ENCODE measurements around the gene PSRC1.
"Not testable (repeated sequence)": the region's sequence is repeated elsewhere in the genome, so short reads cannot be mapped to it uniquely, and the experiment has no call there.

The PSRC1 gene

DNA sequence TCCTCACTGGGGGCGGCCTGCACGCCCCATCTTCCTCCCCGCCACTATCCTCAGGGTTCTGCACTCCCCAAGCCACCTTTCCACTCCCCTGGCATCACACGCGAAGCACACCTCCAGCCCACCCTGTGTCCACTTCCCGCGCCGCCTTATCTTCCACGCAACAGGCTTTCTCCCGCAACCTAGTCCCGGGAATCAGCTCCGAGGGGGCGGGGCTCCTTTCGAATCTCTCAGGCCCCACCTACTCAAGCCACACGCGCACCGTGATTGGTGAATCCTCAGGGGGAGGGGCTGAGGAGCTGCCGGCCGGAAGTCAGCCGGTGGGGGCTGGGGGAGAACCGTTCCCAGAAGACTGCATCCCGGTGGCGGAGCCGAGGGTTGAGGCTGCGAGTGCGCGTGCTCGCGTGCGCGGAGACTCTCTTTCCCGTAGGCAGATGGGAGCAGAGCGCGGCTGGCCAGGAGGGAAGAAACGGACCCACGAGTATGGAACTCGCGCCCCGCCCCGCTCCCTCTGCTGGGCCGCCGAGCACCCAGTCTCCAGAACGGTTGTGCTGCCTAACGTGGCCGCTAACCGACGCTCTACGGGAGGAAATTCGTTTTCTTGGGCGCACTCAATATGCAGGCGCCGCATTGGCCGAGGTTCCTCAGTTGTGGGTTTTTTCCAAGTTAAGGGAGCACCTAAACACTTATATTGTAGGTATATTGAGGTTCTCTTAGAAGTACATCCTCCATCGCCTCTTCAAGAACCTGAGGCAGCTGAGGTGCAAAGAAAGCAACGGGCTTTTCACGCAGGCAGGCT lies at the start of gene PSRC1:
Gene PSRC1 (minus strand): TSS at position 194 of the 796 bp plus-strand sequence.
- DNase-seq: peak; percentile 94

DNA sequence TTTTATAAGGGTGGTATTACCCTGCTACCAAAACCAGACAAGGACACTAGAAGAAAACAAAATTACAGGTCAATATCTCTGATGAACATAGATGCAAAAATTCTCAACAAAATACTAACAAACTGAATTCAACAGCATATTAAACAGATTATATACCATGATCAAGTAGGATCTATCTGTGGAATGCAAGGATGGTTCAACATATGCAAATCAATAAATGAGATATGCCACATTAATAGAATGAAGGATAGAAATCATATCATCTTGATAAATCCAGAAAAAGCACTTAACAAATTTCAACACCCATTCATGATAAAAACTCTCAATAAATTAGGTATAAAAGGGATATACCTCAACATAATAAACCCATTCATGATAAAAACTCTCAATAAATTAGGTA lies 48.2 kb upstream of the PSRC1 start:
- no peak for DNase-seq

DNA sequence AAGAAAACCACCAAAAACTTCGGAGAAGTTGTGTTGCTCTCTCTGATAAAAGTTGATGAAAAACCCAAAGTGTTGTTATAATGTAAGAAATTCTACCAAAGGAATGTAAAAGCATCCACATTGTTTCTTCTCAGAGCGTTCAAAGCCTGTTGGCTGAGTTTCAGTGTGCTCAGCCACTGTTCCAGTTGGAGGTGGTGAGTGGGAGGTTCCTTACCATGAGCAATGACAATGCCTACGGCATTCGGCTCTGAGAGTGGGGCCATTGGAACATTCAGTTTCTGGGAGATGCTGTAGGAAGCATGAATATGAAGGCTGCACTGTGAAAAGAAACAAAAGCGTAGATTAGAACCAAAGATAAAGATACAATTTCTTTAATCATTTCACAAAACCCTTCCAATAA lies 44.3 kb upstream of the PSRC1 start:
- DNase-seq: no peak

DNA sequence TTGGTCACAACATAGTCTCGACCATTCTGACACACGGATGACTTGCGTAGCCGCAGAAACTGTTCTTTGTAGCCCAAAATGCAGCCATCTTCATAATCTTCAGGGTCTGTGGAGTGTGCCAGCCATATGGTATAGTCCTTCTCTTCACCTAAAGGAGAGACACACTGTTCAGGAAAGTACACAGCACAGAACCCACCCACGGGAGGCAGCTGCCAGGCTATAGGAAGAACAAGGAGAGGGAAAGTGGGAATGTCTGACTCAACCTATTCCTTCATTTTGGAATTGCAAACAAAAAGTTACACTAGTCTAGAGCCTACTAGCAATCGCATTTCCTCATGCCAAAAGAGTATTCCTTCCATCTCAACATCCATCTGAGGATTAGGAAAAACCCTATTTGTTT lies 40.0 kb upstream of the PSRC1 start:
- DNase-seq: no peak

DNA sequence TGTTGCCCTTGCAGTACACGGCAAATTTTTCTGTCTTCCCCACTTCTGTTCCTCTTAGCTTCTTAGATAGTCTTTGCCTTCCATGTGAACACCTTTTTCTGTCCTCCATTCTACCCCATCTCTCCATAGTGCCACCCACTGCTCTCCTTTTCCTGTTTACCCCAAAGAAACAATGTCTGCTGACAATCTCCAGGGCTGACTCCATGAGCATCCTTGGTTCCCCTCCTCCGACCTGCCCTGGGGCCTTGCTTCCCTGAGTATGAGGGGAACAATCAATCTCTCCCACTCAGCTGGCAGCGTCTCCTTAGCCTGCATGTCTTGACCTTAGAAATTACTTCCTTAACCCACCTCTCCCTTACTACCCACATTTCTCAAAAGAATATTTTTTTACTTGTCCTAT lies 36.2 kb upstream of the PSRC1 start:
- DNase-seq: no peak

DNA sequence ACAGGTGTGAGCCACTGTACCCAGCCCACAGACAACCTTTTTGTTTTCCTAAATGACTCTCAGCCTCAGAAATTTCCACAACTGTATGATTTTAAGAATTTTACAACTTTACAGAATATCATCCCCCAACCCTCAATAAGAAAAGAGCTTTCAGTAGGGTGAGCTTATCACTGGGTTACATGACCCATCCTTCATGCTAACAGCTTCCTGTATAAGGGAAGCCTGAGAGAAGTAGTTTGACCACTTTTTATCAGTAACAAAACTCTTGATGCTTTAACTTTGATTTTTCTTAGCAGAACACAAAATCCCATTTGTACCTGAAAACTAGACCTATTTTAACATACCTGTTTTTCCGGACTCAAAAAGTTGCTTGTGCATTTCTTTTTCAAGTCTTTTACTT lies 33.6 kb upstream of the PSRC1 start:
- no peak for DNase-seq

DNA sequence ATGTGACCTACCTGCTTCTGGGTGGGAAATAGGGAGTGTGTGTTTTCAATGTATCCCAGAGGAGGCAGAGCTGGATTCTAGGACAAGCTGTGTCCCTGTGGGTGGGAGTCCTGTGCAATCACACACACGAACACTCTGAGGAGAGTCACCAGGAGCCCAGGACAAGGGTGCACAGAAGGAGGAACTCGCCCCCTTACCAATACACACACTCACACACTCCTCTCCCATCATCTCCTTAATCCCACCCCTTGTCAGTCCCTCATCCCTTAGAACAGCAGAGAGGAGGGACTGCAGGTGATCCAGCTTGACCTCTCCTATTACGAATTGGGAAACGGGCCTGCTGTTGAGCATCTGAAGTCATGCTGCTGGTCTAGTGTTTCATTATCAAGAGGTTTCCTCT lies 32.3 kb upstream of the PSRC1 start:
- no peak for DNase-seq

DNA sequence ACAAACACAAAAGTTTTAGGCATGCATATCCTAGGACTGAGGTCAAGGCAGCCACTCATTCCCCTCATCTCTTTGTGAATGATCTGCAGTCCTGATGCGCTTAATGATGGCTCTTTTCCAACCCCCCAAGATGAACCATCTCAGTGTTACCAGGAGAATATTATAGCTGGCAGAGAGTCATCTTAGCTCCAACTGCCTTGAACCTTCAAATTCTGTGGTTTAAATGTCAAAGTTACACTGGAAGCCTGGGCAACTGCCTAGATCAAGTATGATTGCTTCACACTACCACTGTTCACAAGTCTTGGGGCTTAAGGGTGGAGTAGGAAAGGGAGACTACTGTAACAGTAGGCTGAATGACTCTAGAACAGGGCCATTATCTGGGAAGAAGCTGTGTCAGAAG lies 31.9 kb upstream of the PSRC1 start:
- DNase-seq: no peak

DNA sequence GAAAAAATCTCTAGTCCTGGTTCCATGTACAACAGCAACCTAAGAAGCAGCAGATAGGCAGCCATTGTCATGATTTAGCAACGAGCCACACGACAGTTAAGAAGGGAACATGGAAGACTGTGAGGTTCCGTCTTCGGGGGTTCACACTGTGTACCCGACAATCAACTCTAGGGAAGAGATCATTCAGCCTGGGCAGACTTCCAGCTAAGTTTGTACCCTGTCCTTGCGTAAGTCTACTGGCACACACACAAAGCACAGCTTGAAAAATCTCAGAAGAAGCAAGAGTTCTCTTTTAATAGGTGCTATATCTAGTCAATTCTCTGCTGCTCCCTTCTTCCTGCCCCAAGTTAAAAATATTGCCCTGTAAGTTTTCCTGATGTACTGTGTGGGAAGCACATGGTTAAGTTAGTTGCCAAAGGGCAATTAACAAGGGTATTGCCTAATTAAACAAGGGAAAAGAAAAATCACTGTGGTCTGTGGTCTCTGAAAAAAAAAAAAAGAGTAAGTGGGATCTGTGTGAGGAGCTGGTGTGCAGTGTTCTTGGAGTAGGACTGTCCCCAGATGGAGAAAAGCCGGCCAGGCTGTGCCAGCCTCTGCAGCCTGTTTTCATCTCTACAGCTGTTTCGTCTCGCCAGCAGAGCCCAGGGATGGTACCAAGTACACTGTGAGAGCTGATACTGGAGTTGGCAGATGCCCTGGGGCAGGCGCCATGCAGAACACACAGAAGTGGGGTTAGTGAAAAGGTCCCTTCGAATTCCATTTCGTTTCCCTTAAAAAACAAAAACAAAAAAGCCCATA lies 30.2 kb upstream of the PSRC1 start:
- no peak for DNase-seq

DNA sequence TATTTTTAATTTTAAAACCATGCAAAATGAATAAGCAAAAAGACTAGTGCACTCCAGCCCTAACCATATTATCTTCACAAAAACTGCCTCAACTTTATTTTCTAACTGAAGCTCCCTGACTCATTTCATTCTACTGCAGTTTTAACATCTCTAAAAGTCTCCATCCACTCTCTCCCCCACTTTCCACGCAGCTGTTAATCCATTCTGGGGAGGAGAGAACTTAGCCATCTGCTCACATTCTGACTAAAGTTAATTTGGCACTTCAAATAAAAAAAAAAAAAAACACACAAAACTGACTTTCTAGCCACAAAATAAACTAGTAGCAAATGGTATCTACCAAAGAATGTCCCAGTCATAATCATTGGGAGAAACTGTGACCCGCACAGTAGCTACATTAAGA lies 29.3 kb upstream of the PSRC1 start:
- DNase-seq: no peak

DNA sequence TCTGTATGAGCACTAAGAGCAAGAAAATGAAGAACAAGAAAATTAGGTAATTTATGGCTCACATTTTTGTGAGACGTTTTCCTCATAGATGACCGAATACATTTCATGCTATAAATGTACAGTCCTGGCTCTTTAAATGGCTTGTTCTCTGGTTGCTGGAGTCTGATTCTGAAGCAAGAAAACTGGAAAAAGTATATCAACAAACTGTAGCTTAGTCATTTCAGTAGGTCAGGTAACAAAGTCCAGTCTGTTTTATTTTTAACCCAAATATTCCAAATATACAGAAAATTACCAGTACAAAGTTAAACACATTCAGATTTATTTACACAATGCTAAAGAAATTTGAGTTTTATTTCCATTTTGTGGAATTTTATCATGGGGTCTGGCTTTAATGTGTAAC lies 26.4 kb upstream of the PSRC1 start:
- no peak for DNase-seq

DNA sequence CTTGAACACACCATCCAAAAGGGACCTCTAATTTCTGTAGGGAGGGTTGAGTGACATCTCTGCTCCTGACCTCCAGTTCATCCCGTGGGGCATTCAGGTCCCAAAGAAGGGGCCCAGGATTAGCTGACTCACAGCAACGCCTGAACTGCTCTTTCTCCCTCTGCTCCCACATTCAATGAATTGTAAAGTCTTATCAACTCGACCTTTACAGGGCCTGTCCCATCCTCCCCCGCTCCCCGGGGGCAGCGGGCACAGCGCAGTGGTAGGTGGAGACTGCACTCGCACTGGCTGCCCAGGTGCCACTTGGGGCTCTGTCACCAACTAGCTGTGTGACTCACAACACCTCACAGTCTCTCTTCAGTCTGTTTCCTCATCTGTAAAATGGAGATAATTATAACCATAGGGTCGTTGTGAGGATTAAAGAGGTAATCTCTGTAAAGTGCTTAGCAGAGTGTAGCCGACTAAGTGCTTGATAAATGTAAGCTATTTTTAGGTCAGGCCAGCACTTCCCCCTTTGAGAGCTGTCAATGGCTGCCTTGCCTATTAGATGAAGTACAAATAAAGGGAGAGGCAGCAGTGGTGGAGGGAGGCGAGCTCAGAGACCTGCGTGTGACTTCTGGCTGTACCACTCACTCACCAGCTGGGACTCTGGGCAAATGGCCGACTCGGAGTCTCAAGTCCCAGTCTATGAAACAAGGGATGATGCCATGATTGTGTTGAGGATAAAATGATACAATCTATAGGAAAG lies 24.5 kb upstream of the PSRC1 start:
- no peak for DNase-seq

DNA sequence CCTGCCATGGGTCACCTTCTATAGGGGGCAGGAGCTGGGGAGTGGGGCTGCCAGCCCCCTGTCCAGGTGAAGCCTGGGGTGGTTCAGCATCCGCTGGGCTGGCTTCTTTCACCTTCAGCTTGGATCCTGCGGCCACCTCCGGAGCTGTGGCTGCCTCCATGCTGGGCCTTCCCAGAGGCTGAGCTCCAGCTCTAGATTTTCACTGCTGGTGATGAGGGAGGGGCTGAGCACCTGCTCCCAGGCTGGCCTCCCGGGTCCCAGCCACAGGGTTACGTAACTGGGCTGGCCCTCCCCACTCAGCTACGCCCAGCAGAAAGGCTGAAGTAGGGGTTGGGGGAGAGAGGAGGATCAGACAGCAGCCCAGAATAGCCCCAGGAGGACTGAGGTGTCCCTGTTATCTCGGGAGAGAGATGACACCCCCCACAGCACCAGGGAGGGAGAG lies 23.9 kb upstream of the PSRC1 start, which contains the start of gene MYBPHL:
Gene MYBPHL (minus strand): TSS at position 180 of the 442 bp plus-strand sequence. CDS start 20 bp downstream, at position 160.
- DNase-seq: no peak

DNA sequence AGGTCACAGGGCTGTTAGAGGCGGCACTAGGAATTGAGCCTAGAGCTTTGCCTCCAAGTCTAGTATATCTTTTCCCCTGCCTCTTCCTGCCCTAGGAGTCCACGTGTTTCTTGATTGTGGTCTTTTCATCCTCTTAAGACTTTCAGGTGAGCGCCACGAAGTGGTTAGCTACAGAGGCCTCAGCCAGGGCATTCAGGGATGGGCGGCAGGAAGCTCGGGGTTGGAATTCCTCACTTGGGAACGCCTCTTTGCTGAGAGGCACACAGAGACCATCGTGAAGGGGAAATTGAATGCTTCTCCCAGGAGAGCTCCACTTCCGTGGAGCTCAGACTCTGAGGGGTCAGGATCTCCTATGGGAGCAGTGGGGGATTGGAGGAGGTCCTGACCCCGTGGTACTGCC lies 23.0 kb upstream of the PSRC1 start:
- not testable (repeated sequence) for DNase-seq

DNA sequence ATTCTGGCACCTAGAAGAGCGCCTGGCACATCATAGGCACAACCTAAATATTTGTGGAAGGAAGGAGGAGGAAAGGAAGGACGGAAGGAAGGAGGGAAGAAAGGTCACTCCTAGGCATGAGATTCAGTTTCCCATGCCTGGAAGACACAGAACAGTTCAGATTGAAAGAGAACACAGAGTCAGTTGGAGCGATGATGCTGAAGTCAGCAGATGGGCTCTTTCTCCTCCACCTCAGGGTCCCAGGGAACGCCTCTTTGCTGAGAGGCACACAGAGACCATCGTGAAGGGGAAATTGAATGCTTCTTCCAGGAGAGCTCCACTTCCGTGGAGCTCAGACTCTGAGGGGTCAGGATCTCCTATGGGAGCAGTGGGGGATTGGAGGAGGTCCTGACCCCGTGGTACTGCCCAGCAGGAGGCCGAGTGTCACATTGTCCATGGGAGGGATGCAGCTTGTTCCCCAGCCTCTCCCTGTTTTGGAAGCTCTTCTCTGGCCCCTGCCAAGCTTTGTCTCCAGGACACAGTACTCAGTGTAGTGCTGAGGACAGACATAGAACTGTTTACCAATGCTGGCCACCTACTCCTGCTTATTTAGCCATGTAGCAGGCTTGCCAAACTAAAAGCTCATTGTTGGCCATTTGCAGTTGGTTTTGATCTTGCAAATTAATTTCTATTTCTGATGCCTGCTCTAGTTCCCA lies 21.4 kb upstream of the PSRC1 start:
- no peak for DNase-seq

DNA sequence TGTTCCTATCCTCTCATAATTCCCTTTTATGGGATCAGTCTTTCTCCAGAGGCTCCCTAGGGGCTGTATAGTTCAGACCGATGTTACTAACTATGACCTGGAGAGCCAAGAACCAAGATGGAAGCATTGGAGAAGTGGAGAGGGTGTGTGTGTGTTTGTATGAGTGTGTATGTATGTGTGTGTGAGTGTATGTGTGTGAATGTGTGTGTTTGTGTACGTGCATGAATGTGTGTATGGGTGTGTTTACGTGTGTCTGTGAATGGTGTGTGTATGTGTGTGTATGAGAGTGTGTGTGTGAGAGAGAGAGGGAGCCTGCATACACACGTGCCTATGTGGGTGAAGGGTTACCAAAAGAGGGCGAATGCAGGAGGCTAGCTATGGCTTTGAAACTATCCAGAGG lies 18.9 kb upstream of the PSRC1 start:
- no peak for DNase-seq

DNA sequence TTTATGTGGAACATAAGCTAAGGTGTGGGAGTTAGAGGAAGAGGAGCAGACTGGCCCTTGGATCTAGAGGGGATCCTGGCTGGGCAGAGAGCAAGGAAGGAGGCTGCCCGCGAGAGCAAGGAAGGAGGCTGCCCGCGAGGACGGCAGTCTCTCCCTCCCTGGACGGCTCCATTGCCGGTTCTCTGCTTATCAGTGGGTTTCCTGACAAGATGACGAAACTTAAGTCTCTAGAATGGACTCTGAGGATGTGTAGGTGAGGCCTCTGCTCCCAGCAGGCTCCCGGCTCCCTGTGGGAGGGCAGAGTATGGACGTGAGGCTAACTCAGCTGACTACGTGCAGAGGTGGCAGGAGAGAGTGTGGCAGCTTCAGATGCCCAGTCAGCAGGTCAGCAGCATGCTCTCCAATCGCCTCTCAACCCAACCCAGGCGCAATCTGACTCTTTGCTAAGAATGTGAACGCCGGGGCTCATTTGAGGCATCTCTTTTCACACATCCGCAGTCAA lies 17.8 kb upstream of the PSRC1 start:
- no peak for DNase-seq

DNA sequence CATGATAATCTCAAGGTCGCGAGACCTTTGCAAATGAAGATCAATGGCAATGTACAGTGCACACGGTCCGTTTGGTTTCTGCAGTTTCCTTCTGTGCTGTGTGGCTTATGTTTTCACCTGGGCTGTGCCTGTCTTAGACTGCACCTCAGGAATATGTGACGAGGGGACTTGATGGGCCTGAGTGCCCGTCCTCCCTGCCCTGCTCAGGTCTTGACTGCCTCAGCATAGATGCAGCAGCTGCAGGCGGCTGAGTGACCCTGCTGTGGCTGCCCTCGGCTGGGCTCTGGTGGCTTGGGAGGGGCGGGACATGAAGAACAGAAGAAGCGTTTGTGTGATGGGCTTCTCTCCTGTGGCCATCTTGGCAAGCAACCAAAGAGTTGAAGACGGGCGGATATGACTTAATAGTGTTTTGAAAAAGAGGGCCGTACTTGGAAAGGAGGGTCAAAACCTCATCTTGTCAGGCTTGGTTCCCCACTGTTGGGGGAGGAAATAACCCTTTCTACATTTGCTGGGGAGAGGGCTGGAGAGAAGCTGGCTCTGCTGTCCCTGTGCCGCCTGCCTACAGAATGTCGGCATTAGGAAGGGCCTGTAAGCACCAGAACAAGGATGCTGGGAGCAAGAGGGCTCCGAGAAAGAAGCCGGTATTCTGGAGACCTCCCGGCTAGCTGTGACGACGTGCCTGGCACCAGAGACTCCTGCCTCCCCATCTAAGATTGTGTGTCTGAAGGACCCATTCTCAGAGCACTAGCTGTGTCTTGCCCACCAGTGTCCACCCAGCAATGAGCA lies 16.8 kb upstream of the PSRC1 start:
- DNase-seq: no peak

DNA sequence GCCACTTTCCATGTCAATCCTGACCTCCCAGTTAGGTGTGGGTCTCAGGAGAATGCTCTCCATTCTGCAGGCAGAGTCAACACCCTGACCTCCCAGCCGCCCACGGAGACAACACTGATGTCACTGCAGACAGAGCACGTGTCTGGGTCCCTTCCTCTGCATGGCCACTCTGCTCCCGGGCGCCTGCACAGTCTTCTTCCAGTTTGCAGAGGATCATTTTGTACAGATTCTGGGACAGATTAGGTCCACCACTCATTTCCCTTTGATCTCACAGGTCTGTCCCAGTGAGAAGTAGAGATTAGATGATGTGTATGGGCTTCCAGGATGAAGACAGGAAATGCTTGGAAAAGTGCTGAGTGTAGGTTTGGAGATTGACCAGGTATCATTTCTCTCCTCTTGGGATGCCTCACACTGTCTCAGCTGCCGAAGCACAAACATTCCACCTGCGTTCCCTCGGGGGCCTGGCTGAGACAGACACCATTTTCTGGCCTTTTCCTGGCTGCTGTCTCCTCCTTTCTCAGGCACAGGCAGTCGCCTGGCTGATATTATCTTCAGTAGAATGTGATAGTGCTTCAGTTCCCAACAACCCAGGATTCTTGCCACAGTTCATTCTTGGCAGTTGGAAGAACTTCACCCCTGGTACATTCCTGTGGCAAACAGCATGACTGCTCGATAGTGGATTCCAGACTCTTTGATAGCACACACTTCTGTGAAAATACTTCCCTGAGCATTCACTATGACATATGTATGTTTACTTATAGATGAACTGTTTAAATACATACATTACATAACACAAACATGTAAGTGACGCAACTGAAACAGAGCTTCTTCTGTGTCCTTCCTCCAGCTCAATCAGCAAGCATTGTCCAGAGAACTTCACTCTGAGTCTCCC lies 16.0 kb upstream of the PSRC1 start:
- DNase-seq: no peak

DNA sequence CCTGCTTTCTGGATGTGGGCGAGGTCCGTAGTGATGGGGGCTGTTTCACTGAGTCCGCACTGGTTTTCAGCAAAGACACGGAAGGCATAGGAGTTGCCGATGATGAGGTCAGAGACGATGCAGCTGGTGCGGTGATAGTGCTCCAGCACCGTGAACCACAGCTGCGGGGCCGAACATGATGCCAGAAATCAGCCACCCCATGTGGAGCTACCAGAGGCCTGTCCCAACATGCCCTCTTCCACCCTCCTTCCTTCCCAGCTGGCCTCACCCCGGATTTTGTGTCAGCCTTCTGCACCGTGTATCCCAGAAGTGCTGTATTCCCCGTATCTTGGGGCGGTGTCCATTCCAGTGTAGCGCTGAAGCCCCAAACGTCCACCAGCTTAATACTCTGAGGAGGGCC lies 13.8 kb upstream of the PSRC1 start:
- DNase-seq: no peak
